ENCODE results near the gene TGFBRAP1. TPM values are rescaled to one million over a fixed set of nuclear protein-coding genes. Genes with fewer than 3 reads are reported as not detected.
A peak's percentile ranks its signal among the peaks of the same experiment; 100 is the strongest.
"Not testable (repeated sequence)": the region's sequence is repeated elsewhere in the genome, so short reads cannot be mapped to it uniquely, and the experiment has no call there.

TGFBRAP1 gene
- total RNA-seq, 8 experiments from 2014 or later = 7.4 to 17.8 (median 11.5) TPM

DNA sequence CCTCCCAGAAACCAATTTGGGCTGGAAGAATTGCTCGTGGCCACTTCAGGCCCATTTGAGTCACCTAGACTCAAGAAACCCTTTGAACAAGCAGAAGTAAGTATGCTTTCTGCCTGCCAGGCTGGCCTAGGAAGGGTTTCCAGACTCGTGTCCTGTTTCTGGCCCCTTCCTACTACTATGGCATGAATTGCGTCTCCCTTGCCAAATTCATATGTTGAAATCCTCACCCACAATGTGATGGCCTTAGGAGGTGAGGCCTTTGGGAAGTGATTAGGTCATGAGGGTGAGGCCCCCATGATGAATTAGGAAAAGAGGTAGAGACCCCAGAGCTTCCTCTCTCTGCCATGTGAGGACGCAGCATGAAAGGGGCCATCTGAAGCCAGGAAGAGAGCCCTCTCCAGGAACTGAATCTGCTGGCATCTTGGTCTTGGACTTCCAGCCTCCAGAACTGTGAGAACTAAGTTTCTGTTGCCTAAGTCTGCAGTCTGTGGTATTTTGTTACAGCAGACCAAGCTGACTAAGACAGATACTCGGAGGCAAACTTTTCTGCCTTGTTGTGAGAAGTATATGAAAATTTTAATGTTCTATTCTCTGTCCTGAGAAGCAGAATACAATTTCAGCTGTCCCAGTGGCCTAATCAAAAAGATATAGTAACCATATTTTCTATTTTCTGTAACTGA is 74.9 kb downstream of the TGFBRAP1 start:
- WGBS, 10 experiments = 52 to 100% (median 80%) methylated on average over 1 to 5 of the region's 5 CpGs; no CpG with 5 or more reads in 1 of the 10 experiments
- ATAC-seq (replicated peaks in 6 of 8) = no peak
- Histone ChIP-seq H3K4me3 (no peak overlapping the region), H3K4me1 (replicated peaks in 1 of 2) (no peaks in the 10 kb centered on the region), H3K27ac (no peak overlapping the region)
- in situ Hi-C loops (cut with MboI; ENCODE audit: low pct_unique_long_range_greater_than_20kb in 2 of 9, low sequenced_read_pairs in 9 of 9, unreplicated experiment in 9 of 9) = no loop called here

DNA sequence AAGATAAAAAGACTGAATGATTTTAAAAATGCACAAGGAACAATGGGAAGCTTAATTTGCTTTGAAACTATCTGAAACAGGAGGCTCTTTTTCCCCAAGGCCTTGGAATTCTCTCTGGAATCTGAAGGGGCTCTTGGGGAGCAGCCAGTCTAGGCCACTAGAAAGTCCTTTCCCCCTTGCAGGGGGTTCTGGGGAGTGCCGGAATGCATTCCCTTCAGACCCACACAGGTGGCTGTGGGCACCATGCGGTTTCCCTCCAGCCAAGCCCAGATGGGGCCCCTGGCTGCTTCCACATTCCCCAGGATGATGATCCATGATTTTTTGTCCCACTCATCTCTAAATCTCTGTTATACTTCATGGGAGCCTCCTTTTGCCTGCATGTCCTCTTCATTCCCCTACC is 77.3 kb downstream of the TGFBRAP1 start:
- ATAC-seq (replicated peaks in 6 of 8) = no peak
- no peak overlapping the region for H3K4me3 ChIP-seq
- H3K4me1 ChIP-seq (replicated peaks in 1 of 2) = no peaks in the 10 kb centered on the region
- H3K27ac ChIP-seq = no peak overlapping the region
- WGBS, 10 experiments = 80 to 100% (median 100%) methylated on average over 1 to 2 of the region's 2 CpGs; no CpG with 5 or more reads in 4 of the 10 experiments
- in situ Hi-C loops (cut with MboI; ENCODE audit: low pct_unique_long_range_greater_than_20kb in 2 of 9, low sequenced_read_pairs in 9 of 9, unreplicated experiment in 9 of 9) = no loop called here

DNA sequence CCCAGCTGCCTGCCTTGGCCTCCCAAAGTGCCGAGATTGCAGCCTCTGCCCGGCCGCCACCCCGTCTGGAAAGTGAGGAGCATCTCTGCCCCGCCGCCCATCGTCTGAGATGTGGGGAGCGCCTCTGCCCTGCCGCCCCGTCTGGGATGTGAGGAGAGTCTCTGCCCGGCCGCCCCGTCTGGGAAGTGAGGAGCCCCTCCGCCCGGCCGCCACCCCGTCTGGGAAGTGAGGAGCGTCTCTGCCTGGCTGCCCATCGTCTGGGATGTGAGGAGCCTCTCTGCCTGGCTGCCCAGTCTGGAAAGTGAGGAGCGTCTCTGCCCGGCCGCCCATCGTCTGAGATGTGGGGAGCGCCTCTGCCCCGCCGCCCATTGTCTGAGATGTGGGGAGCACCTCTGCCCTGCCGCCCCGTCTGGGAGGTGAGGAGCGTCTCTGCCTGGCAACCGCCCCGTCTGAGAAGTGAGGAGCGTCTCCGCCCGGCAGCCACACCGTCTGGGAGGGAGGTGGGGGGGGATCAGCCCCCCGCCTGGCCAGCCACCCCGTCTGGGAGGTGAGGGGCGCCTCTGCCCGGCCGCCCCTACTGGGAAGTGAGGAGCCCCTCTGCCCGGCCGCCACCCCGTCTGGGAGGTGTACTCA is 78.4 kb downstream of the TGFBRAP1 start:
- WGBS, 10 experiments = no CpG with 5 or more reads among the region's 43 CpGs
- ATAC-seq (replicated peaks in 6 of 8); in situ Hi-C loops (cut with MboI; ENCODE audit: low pct_unique_long_range_greater_than_20kb in 2 of 9, low sequenced_read_pairs in 9 of 9, unreplicated experiment in 9 of 9); H3K27ac ChIP-seq; H3K4me3 ChIP-seq; H3K4me1 ChIP-seq (replicated peaks in 1 of 2): not testable (repeated sequence)

DNA sequence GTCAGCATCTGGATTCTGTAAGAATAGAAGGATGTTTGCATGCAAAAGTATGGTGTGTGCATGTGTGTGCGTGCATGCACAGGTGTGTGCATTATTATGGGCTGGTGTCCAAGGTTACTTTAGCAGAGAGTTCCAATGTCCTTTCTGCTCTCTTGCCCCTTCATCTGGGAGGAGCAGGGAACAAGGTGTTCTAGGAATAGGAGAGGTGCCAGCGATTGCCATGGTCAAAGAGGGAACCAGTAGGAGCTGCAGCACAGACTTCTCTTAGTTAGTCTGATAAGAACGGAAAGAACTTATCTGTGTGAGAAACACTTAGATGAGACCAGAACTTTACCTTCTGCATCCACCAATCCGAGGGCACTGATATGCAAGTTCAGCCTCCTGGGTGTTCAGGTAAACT is 79.6 kb downstream of the TGFBRAP1 start:
- Histone ChIP-seq H3K4me3 (no peak overlapping the region), H3K4me1 (replicated peaks in 1 of 2) (no peaks in the 10 kb centered on the region), H3K27ac (no peak overlapping the region)
- ATAC-seq (replicated peaks in 6 of 8) = no peak
- in situ Hi-C loops (cut with MboI; ENCODE audit: low pct_unique_long_range_greater_than_20kb in 2 of 9, low sequenced_read_pairs in 9 of 9, unreplicated experiment in 9 of 9) = loop anchor here in 6 of 9 experiments (10.0 to 25.0 kb wide), 2 partner anchors 135 to 138 kb away; no protein-coding TSS in a partner anchor
- 60 to 100% (median 72%) methylated on average over 1 to 3 of the region's 4 CpGs; no CpG with 5 or more reads in 3 of the 10 experiments for WGBS, 10 experiments

DNA sequence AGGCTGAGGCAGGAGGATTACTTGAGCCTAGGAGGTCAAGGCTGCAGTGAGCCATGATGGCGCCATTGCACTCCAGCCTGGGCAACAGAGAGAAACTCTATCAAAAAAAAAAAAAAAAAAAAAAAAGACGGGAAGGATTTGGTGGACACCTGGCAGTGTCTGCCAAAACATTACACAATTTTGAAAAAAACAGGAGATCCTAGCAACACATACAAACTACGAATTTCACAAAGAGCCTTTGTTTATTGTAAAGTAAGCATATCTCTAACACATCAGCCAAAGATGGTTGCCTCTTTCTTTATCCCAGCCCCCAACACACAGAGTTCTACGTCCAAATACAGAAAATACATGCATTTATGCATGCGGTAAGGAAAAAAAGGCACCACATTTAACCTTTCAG is 80.4 kb downstream of the TGFBRAP1 start:
- ATAC-seq (replicated peaks in 6 of 8) = no peak
- Histone ChIP-seq H3K4me3 (no peak overlapping the region), H3K4me1 (replicated peaks in 1 of 2) (no peaks in the 10 kb centered on the region), H3K27ac (no peak overlapping the region)
- 50 to 100% (median 67%) methylated on average over 1 to 5 of the region's 5 CpGs for whole genome bisulfite sequencing, 10 experiments
- in situ Hi-C loops (cut with MboI; ENCODE audit: low pct_unique_long_range_greater_than_20kb in 2 of 9, low sequenced_read_pairs in 9 of 9, unreplicated experiment in 9 of 9) = loop anchor here in 6 of 9 experiments (10.0 to 25.0 kb wide), 2 partner anchors 134 to 137 kb away; no protein-coding TSS in a partner anchor

DNA sequence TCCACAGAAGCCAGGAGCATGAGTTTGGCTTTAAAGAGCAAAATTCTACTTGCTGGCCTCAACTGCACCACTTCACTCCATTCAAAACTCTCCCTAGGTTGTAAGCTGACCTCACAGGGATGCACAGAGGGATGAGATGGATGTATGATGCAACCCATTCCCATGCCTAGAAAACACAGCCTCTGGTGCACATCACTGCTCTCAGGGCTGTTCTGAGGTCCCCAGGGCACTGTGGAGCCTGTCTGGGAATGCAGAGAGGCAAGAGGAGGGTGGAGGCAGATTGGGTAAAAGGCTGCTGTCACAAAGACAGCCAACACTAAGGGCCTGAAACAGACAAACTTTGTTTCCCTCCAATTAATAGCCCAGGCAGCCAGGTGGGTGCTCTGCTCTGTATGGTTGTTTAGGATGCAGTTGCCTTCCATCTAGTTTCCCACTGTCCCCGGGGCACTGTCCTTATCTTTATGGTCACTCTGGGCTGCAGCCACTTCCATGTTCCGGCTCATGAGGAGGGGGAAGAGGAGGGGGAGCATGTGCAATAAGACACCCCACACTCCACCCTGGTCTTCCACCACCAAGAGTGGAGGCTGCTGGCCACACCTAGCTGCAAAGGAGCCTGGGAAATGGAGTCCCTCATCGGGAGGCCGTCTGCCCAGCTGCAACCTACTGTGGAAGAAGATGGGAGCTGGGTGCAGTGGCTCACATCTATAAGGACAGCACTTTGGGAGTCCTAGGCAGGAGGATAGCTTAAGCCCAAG is 81.0 kb downstream of the TGFBRAP1 start:
- peak in 5 of 8 experiments; percentile 30 to 57 (median 39) for ATAC-seq (replicated peaks in 6 of 8)
- WGBS, 10 experiments = 7 to 100% (median 80%) methylated on average over 1 to 2 of the region's 4 CpGs; no CpG with 5 or more reads in 5 of the 10 experiments
- Histone ChIP-seq H3K27ac (no peak overlapping the region), H3K4me3 (no peak overlapping the region), H3K4me1 (replicated peaks in 1 of 2) (no peaks in the 10 kb centered on the region)
- in situ Hi-C loops (cut with MboI; ENCODE audit: low pct_unique_long_range_greater_than_20kb in 2 of 9, low sequenced_read_pairs in 9 of 9, unreplicated experiment in 9 of 9) = loop anchor here in 6 of 9 experiments (10.0 to 25.0 kb wide), 2 partner anchors 134 to 136 kb away; no protein-coding TSS in a partner anchor

DNA sequence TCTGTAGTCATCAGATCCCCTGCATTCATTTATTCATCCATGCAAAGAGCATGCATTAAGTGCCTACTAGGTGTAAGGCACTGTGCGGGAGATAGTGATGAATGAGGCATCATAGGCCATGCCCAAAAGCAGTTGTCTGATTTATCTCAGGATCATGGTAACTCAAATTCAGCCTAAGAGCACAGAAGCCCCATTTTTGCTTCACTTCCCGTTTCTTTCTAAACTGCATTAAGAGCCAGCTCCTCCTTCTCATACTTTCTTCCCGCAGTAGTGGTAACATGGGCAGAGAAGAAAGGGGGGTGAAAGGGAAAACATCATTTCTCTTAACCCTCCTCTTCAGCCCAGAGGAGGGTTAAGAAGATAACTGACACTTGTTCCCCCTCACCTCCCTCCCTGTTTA is 85.1 kb downstream of the TGFBRAP1 start:
- WGBS, 10 experiments = 60 to 90% (median 83%) methylated on average over 1 to 3 of the region's 3 CpGs; no CpG with 5 or more reads in 3 of the 10 experiments
- Histone ChIP-seq H3K27ac (no peak overlapping the region), H3K4me1 (replicated peaks in 1 of 2) (no peaks in the 10 kb centered on the region), H3K4me3 (no peak overlapping the region)
- no peak for ATAC-seq (replicated peaks in 6 of 8)
- in situ Hi-C loops (cut with MboI; ENCODE audit: low pct_unique_long_range_greater_than_20kb in 2 of 9, low sequenced_read_pairs in 9 of 9, unreplicated experiment in 9 of 9) = loop anchor here in 7 of 9 experiments (5.0 to 25.0 kb wide), 3 partner anchors 130 to 132 kb away; no protein-coding TSS in a partner anchor

DNA sequence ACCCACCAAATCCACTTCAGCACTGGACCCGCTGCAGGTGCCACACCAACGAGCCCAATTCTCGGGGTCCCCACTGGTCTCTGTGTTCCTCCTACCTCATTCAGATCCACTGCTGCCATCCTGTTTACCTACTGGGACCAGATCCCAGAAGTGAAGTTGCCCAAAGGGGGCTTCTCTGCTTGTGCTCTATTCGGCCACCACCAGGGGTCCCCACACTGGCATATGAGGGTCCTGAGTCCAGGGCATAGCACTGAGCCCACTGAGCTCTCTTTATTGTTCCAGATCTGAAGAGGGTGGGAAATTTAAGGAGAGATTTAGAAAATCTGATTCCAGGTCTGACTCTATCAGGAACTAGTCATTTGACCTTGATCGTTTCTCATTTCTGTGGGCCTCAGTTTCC is 85.6 kb downstream of the TGFBRAP1 start:
- in situ Hi-C loops (cut with MboI; ENCODE audit: low pct_unique_long_range_greater_than_20kb in 2 of 9, low sequenced_read_pairs in 9 of 9, unreplicated experiment in 9 of 9) = loop anchor here in 7 of 9 experiments (5.0 to 25.0 kb wide), 3 partner anchors 129 to 132 kb away; no protein-coding TSS in a partner anchor

DNA sequence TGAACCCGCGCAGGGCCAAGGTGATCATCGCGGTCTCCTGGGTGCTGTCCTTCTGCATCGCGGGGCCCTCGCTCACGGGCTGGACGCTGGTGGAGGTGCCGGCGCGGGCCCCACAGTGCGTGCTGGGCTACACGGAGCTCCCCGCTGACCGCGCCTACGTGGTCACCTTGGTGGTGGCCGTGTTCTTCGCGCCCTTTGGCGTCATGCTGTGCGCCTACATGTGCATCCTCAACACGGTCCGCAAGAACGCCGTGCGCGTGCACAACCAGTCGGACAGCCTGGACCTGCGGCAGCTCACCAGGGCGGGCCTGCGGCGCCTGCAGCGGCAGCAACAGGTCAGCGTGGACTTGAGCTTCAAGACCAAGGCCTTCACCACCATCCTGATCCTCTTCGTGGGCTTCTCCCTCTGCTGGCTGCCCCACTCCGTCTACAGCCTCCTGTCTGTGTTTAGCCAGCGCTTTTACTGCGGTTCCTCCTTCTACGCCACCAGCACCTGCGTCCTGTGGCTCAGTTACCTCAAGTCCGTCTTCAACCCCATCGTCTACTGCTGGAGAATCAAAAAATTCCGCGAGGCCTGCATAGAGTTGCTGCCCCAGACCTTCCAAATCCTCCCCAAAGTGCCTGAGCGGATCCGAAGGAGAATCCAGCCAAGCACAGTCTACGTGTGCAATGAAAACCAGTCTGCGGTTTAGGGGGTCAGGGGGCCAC is 87.1 kb downstream of the TGFBRAP1 start:
- ATAC-seq (replicated peaks in 6 of 8) = no peak
- H3K4me1 ChIP-seq (replicated peaks in 1 of 2) = no peaks in the 10 kb centered on the region
- WGBS, 10 experiments = 80 to 100% (median 92%) methylated on average over 2 to 14 of the region's 50 CpGs; no CpG with 5 or more reads in 2 of the 10 experiments
- H3K4me3 ChIP-seq = no peak overlapping the region
- H3K27ac ChIP-seq = no peak overlapping the region
- in situ Hi-C loops (cut with MboI; ENCODE audit: low pct_unique_long_range_greater_than_20kb in 2 of 9, low sequenced_read_pairs in 9 of 9, unreplicated experiment in 9 of 9) = loop anchor here in 7 of 9 experiments (5.0 to 25.0 kb wide), 3 partner anchors 128 to 130 kb away; no protein-coding TSS in a partner anchor

More for the DNA sequence above, 85.6 kb downstream of the TGFBRAP1 start:
- H3K27ac ChIP-seq = no peak overlapping the region
- H3K4me3 ChIP-seq = no peak overlapping the region
- ATAC-seq (replicated peaks in 6 of 8) = peak in 1 of 8 experiments; percentile 68
- H3K4me1 ChIP-seq (replicated peaks in 1 of 2) = no peaks in the 10 kb centered on the region
- 14 to 90% (median 63%) methylated on average over 1 to 5 of the region's 5 CpGs; no CpG with 5 or more reads in 2 of the 10 experiments for WGBS, 10 experiments

DNA sequence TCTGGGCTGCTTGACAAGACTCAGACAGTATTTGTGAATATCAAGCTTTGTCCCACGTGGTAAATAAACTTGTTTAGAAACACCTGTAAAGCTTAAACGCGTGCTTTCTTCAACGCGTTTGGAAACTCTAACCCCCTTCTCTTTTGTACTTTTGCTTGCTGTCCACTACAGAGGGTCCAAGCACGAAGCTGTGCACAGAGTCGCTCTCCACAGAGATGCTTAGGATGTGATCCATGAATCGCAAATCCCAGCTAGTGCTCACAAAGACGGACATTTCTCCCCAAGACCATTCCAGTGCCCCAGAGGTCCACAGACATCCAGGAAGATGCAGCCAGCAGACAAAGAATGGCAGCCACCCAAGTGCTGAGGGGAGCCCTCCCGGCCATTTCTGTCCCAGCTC is 88.1 kb downstream of the TGFBRAP1 start, which contains the start of gene GPR45:
Gene GPR45 (plus strand): TSS at position 301 of the 400 bp plus-strand sequence. CDS start 116 bp downstream, outside the sequence.
- WGBS, 10 experiments = 63 to 94% (median 87%) methylated on average over 4 to 8 of the region's 10 CpGs; no CpG with 5 or more reads in 2 of the 10 experiments
- Histone ChIP-seq H3K4me1 (replicated peaks in 1 of 2) (no peaks in the 10 kb centered on the region), H3K4me3 (no peak within 1 kb of the TSS), H3K27ac (no peak within 1 kb of the TSS)
- no peak for ATAC-seq (replicated peaks in 6 of 8)
- in situ Hi-C loops (cut with MboI; ENCODE audit: low pct_unique_long_range_greater_than_20kb in 2 of 9, low sequenced_read_pairs in 9 of 9, unreplicated experiment in 9 of 9) = loop anchor here in 7 of 9 experiments (5.0 to 25.0 kb wide), 3 partner anchors 127 to 129 kb away; no protein-coding TSS in a partner anchor

DNA sequence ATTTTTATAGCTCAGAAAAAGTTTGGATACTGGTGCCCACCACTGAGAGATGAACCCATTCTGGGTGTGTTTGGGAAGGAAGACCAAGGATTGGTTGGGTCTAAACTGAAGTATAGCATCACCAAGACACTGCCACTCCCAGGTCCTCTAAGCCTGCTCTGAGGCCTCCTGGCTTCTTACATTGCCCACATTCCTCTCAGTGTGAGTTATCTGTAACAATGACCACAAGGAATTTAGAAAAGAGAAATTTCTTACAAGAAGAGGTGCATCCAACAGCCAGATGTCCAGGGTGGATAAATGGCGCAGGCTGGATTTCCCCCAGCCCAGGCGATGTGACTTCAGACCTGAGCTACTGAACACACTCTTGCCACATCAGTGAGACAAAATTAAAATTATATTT is 89.6 kb downstream of the TGFBRAP1 start:
- H3K27ac ChIP-seq = no peak overlapping the region
- in situ Hi-C loops (cut with MboI; ENCODE audit: low pct_unique_long_range_greater_than_20kb in 2 of 9, low sequenced_read_pairs in 9 of 9, unreplicated experiment in 9 of 9) = loop anchor here (5.0 to 25.0 kb wide), 3 partner anchors 125 to 128 kb away; no protein-coding TSS in a partner anchor
- no peak overlapping the region for H3K4me3 ChIP-seq
- peak in 1 of 8 experiments; percentile 40 for ATAC-seq (replicated peaks in 6 of 8)
- H3K4me1 ChIP-seq (replicated peaks in 1 of 2) = peaks cover 6 to 7% of the 10 kb centered on the region in 2 donors
- WGBS, 10 experiments = 39 to 100% (median 100%) methylated on average over 1 to 2 of the region's 2 CpGs; no CpG with 5 or more reads in 3 of the 10 experiments

Data from motor neuron (in vitro differentiated cells).